ENCODE measurements around the gene PRRT2. TPM values are rescaled to one million over a fixed set of nuclear protein-coding genes. Genes with fewer than 3 reads are reported as not detected.
A peak's percentile ranks its signal among the peaks of the same experiment; 100 is the strongest.

The PRRT2 gene
- total RNA-seq, 1 donor = 1.4 TPM

- TF ChIP-seq CTCF (IDR thresholded peaks at IDR 0.05; ENCODE audit: extremely low read depth, low read depth, low read length) = no peak
- no peak overlapping the region for H3K4me3 ChIP-seq (ENCODE audit: insufficient read depth, low read length)
- no peak overlapping the region for H3K4me2 ChIP-seq (ENCODE audit: insufficient read depth, low read length)
- peaks cover 88% of the 10 kb centered on the region for H3K36me3 ChIP-seq (ENCODE audit: insufficient read depth, low read length)
- no peaks in the 10 kb centered on the region for H3K9me3 ChIP-seq (ENCODE audit: low read depth, low read length)
- no peak overlapping the region for H3K27ac ChIP-seq (ENCODE audit: low read depth, low read length)
- DNase-seq (ENCODE audit: insufficient read length, low spot score, missing footprints) = peak; percentile 29
- H3K27me3 ChIP-seq (ENCODE audit: insufficient read depth, low read length) = no peaks in the 10 kb centered on the region
- peaks cover 13% of the 10 kb centered on the region for H4K20me1 ChIP-seq (ENCODE audit: insufficient read depth, low read length)
- peaks cover 2% of the 10 kb centered on the region for H3K79me2 ChIP-seq (ENCODE audit: insufficient read depth, low read length)
- no peaks in the 10 kb centered on the region for H3K4me1 ChIP-seq (ENCODE audit: insufficient read depth, low read length)
- no peak overlapping the region for H2AFZ ChIP-seq (ENCODE audit: low read length)
These were observed 29.6 kb downstream of the PRRT2 start for GRCh38 chr16:29841631-29842030.

DNA sequence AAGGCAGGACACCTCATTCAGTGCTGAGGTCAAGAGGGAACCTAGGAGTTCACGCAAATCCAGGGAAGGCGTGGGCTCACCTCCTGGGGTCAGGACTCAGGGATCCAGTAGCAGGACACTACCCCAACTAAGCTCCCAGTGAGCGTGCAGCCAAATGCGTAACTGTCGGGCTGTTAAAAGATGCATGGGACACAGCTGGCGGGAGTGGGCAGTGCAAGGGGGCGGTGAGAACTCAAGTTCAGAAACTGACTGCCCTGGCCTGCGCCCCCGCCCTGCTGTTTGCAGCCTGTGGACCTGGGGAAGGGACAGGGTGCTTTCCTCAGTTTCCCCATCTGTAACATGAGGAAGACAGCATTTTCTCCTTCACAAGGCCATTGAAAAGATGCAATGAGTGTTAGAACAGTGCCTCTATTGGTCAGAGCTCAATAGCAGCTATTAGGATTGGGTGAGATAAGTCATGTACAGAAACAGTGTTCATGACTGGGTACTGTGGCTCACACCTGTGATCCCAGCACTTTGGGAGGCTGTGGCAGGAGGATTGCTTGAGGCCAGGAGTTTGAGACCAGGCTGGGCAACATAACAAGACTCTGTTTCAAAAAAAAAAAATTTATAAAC is 30.8 kb downstream of the PRRT2 start:
- TF ChIP-seq CTCF (IDR thresholded peaks at IDR 0.05; ENCODE audit: extremely low read depth, low read depth, low read length) = peak; percentile 10
- peaks cover 10% of the 10 kb centered on the region for H4K20me1 ChIP-seq (ENCODE audit: insufficient read depth, low read length)
- H3K36me3 ChIP-seq (ENCODE audit: insufficient read depth, low read length) = peaks cover 87% of the 10 kb centered on the region
- peak; percentile 37 for DNase-seq (ENCODE audit: insufficient read length, low spot score, missing footprints)
- H3K9me3 ChIP-seq (ENCODE audit: low read depth, low read length) = no peaks in the 10 kb centered on the region
- no peaks in the 10 kb centered on the region for H3K4me1 ChIP-seq (ENCODE audit: insufficient read depth, low read length)
- no peaks in the 10 kb centered on the region for H3K27me3 ChIP-seq (ENCODE audit: insufficient read depth, low read length)
- no peaks in the 10 kb centered on the region for H3K79me2 ChIP-seq (ENCODE audit: insufficient read depth, low read length)
- no peak overlapping the region for H2AFZ ChIP-seq (ENCODE audit: low read length)
- H3K4me2 ChIP-seq (ENCODE audit: insufficient read depth, low read length) = no peak overlapping the region
- H3K4me3 ChIP-seq (ENCODE audit: insufficient read depth, low read length) = no peak overlapping the region
- H3K27ac ChIP-seq (ENCODE audit: low read depth, low read length) = no peak overlapping the region

- H3K27me3 ChIP-seq (ENCODE audit: insufficient read depth, low read length) = no peaks in the 10 kb centered on the region
- H3K36me3 ChIP-seq (ENCODE audit: insufficient read depth, low read length) = peaks cover 83% of the 10 kb centered on the region
- no peak overlapping the region for H3K27ac ChIP-seq (ENCODE audit: low read depth, low read length)
- H3K4me1 ChIP-seq (ENCODE audit: insufficient read depth, low read length) = no peaks in the 10 kb centered on the region
- peaks cover 10% of the 10 kb centered on the region for H4K20me1 ChIP-seq (ENCODE audit: insufficient read depth, low read length)
- no peaks in the 10 kb centered on the region for H3K9me3 ChIP-seq (ENCODE audit: low read depth, low read length)
- H3K4me3 ChIP-seq (ENCODE audit: insufficient read depth, low read length) = no peak overlapping the region
- no peak overlapping the region for H3K4me2 ChIP-seq (ENCODE audit: insufficient read depth, low read length)
- H3K79me2 ChIP-seq (ENCODE audit: insufficient read depth, low read length) = no peaks in the 10 kb centered on the region
- DNase-seq (ENCODE audit: insufficient read length, low spot score, missing footprints) = peak; percentile 44
- no peak overlapping the region for H2AFZ ChIP-seq (ENCODE audit: low read length)
- TF ChIP-seq CTCF (IDR thresholded peaks at IDR 0.05; ENCODE audit: extremely low read depth, low read depth, low read length) = no peak
These were observed 31.9 kb downstream of the PRRT2 start for GRCh38 chr16:29843931-29844330.

- no peaks in the 10 kb centered on the region for H3K27me3 ChIP-seq (ENCODE audit: insufficient read depth, low read length)
- no peaks in the 10 kb centered on the region for H3K4me1 ChIP-seq (ENCODE audit: insufficient read depth, low read length)
- TF ChIP-seq CTCF (IDR thresholded peaks at IDR 0.05; ENCODE audit: extremely low read depth, low read depth, low read length) = no peak
- H3K4me2 ChIP-seq (ENCODE audit: insufficient read depth, low read length) = no peak overlapping the region
- H2AFZ ChIP-seq (ENCODE audit: low read length) = no peak overlapping the region
- H3K36me3 ChIP-seq (ENCODE audit: insufficient read depth, low read length) = peaks cover 81% of the 10 kb centered on the region
- DNase-seq (ENCODE audit: insufficient read length, low spot score, missing footprints) = peak; percentile 62
- H3K4me3 ChIP-seq (ENCODE audit: insufficient read depth, low read length) = no peak overlapping the region
- H3K79me2 ChIP-seq (ENCODE audit: insufficient read depth, low read length) = no peaks in the 10 kb centered on the region
- no peaks in the 10 kb centered on the region for H3K9me3 ChIP-seq (ENCODE audit: low read depth, low read length)
- no peak overlapping the region for H3K27ac ChIP-seq (ENCODE audit: low read depth, low read length)
- H4K20me1 ChIP-seq (ENCODE audit: insufficient read depth, low read length) = peaks cover 12% of the 10 kb centered on the region
These were observed 32.8 kb downstream of the PRRT2 start for GRCh38 chr16:29844575-29845331.
